HepG2 (cell line): ENCODE data around the gene CBX6. TPM values are rescaled to one million over a fixed set of nuclear protein-coding genes. Genes with fewer than 3 reads are reported as not detected.

Source experiments
- BRD4 ChIP-seq: sonication (generic); formaldehyde crosslinking; IDR thresholded peaks from 2 replicates; pipeline ENCODE4 v1.4.0; 2020; ENCODE audit warnings: missing genetic modification reagents
- CENPT ChIP-seq: sonication (generic); formaldehyde crosslinking; IDR thresholded peaks from 2 replicates; pipeline ENCODE4 v1.8.0; 2022; ENCODE audit warnings: low read depth, mild to moderate bottlenecking, moderate library complexity, missing genetic modification reagents
- ELF3 ChIP-seq: IDR thresholded peaks from 2 replicates; pipeline ENCODE4 v1.6.1; 2016; ENCODE audit warnings: missing genetic modification reagents, missing compliant biosample characterization
- FOXA1 ChIP-seq, 2 experiments: fragments of 450-650 bp in 1 of 2; sonication (generic) in 1 of 2; formaldehyde crosslinking in 1 of 2; IDR thresholded peaks; 2 replicates each; pipeline versions ENCODE4 v1.4.0 to v1.6.1; 2016 to 2020; ENCODE audit warnings: missing genetic modification reagents in 1 of 2
- FOXK1 ChIP-seq: sonication (generic); formaldehyde crosslinking; IDR thresholded peaks from 2 replicates; pipeline ENCODE4 v1.4.0; 2020; ENCODE audit warnings: low read depth, missing genetic modification reagents, borderline replicate concordance
- GPBP1L1 ChIP-seq: sonication (generic); formaldehyde crosslinking; IDR thresholded peaks from 2 replicates; pipeline ENCODE4 v1.5.0; 2020; ENCODE audit warnings: mild to moderate bottlenecking, missing genetic modification reagents
- HOXA5 ChIP-seq: sonication (generic); formaldehyde crosslinking; IDR thresholded peaks from 2 replicates; pipeline ENCODE4 v1.4.0; 2020; ENCODE audit warnings: missing genetic modification reagents
- KLF15 ChIP-seq: sonication (generic); formaldehyde crosslinking; IDR thresholded peaks from 2 replicates; pipeline ENCODE4 v1.8.1; 2023; ENCODE audit warnings: borderline replicate concordance, mild to moderate bottlenecking, inconsistent platforms, missing genetic modification reagents, mixed read lengths
- LCORL ChIP-seq, 2 experiments: fragments of 450-650 bp in 1 of 2; sonication (generic) in 1 of 2; formaldehyde crosslinking in 1 of 2; IDR thresholded peaks; 2 replicates each; pipeline versions ENCODE4 v1.5.0 to v1.6.1; 2017 to 2020; ENCODE audit warnings: antibody characterized with exemption in 1 of 2, missing genetic modification reagents in 1 of 2
- MAF1 ChIP-seq: sonication (generic); formaldehyde crosslinking; IDR thresholded peaks from 2 replicates; pipeline ENCODE4 v1.5.0; 2020; ENCODE audit warnings: missing genetic modification reagents, borderline replicate concordance
- MLX ChIP-seq: IDR thresholded peaks from 2 replicates; pipeline ENCODE4 v1.6.1; 2016
- PRMT3 ChIP-seq: sonication (generic); formaldehyde crosslinking; IDR thresholded peaks from 2 replicates; pipeline ENCODE4 v1.8.1; 2022; ENCODE audit warnings: low read depth, mild to moderate bottlenecking, moderate library complexity, missing genetic modification reagents, borderline replicate concordance
- RFX3 ChIP-seq: IDR thresholded peaks from 2 replicates; pipeline ENCODE4 v1.6.1; 2016; ENCODE audit warnings: missing biosample characterization, missing genetic modification reagents
- SALL1 ChIP-seq: sonication (generic); formaldehyde crosslinking; IDR thresholded peaks from 2 replicates; pipeline ENCODE4 v1.8.0; 2022; ENCODE audit warnings: mild to moderate bottlenecking, missing genetic modification reagents
- SNAPC5 ChIP-seq: sonication (generic); formaldehyde crosslinking; IDR thresholded peaks from 2 replicates; pipeline ENCODE4 v1.8.1; 2023; ENCODE audit warnings: mild to moderate bottlenecking, missing genetic modification reagents, borderline replicate concordance
- SOX5 ChIP-seq: IDR thresholded peaks from 2 replicates; pipeline ENCODE4 v1.6.1; 2016; ENCODE audit warnings: borderline replicate concordance
- STAT5B ChIP-seq: sonication (generic); formaldehyde crosslinking; IDR thresholded peaks from 2 replicates; pipeline ENCODE4 v1.4.0; 2020; ENCODE audit warnings: missing genetic modification reagents
- TP53 ChIP-seq: sonication (generic); formaldehyde crosslinking; conservative IDR thresholded peaks from 2 replicates; pipeline ENCODE4 v1.4.0; 2020; ENCODE audit warnings: missing genetic modification reagents
- WIZ ChIP-seq: sonication (generic); formaldehyde crosslinking; IDR thresholded peaks from 2 replicates; pipeline ENCODE4 v1.5.1; 2020; ENCODE audit warnings: mild to moderate bottlenecking, missing genetic modification reagents
- ZFX ChIP-seq: sonication (generic); formaldehyde crosslinking; IDR thresholded peaks from 2 replicates; pipeline ENCODE4 v1.4.0; 2020; ENCODE audit warnings: mild to moderate bottlenecking, low read depth, missing genetic modification reagents, moderate library complexity
- ZFY ChIP-seq: sonication (generic); formaldehyde crosslinking; IDR thresholded peaks from 2 replicates; pipeline ENCODE4 v1.4.0; 2020; ENCODE audit warnings: missing genetic modification reagents
- ZNF121 ChIP-seq: sonication (generic); formaldehyde crosslinking; IDR thresholded peaks from 2 replicates; pipeline ENCODE4 v1.5.0; 2020; ENCODE audit warnings: mild to moderate bottlenecking, missing genetic modification reagents
- ZNF33B ChIP-seq: sonication (generic); formaldehyde crosslinking; IDR thresholded peaks from 2 replicates; pipeline ENCODE4 v1.5.1; 2020; ENCODE audit warnings: mild to moderate bottlenecking, missing genetic modification reagents
- ZNF737 ChIP-seq: sonication (generic); formaldehyde crosslinking; IDR thresholded peaks from 2 replicates; pipeline ENCODE4 v1.5.0; 2020; ENCODE audit warnings: missing genetic modification reagents, mild to moderate bottlenecking, borderline replicate concordance
- polyA plus RNA-seq, 8 experiments: library from polyadenylated mRNA; depleted of rRNA in 3 of 8; stranded (reverse) in 7 of 8; unstranded in 1 of 8; fragments of >200 nt; fragmentation: Illumina TruSeq in 4 of 8; extraction: Trizol in 4 of 8; gene quantifications; 2 replicates each; pipeline versions ENCODE4 v1.2.1 to v1.2.3, GENCODE V29; 2011 to 2016; ENCODE audit warnings: low read depth in 4 of 8, missing spikeins in 1 of 8, mixed read lengths in 1 of 8; ENCODE audit not compliant: insufficient read depth in 1 of 8
- total RNA-seq, 5 experiments: library from RNA; depleted of rRNA; stranded (reverse); fragments of >200 nt; fragmentation: Illumina TruSeq; extraction: Trizol; gene quantifications; 2 replicates each; pipeline ENCODE4 v1.2.3, GENCODE V29; 2016; ENCODE audit warnings: low read depth in 1 of 5
- TF ChIP-seq, protein P1 (sequence below): IDR thresholded peaks from 2 replicates; pipeline ENCODE4 v1.6.1; 2018; ENCODE audit warnings: missing genetic modification reagents, mild to moderate bottlenecking, missing compliant biosample characterization

CBX6 gene
- total and polyA plus RNA-seq, 2 of the 13 experiments (the other 11 are each of a cell fraction or from before 2014, with no cell fraction given): 1.7 to 6.5 TPM

DNA sequence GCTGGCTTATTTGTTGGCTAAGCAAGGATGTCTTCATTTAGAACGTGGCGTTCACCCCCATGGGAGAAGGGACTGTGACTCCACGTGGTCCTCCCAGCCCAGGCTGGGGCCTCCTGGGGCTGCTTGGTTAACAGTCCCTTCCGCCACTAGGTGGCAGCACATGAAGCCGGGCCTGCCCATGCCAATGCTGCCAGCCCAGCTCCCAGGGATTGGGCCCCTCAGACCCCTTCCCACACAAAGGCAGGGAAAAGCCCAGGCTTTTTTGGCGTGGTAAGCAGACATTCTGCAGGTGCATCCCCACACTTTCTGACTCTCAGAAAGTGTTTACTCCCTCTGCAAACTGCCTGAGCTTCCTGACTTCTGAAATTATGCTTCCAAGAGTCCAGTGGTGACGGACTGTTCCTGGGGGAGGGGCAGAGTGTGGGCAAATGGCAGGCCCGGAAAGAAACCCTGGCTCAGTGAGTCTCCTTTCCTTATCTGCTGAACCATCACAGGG, 3.1 kb downstream of the CBX6 start (continued):
- no peak for TF ChIP-seq ELF3
- TF ChIP-seq SALL1 (CRISPR knock-in tag): peak; percentile 26; the same call in 1 of the 2 replicates
- TF ChIP-seq ZFX (CRISPR knock-in tag): peak; percentile 58
- TF ChIP-seq MLX (CRISPR knock-in tag): no peak
- no peak for TF ChIP-seq WIZ (CRISPR knock-in tag)
- TF ChIP-seq GPBP1L1 (CRISPR knock-in tag): no peak
- no peak for TF ChIP-seq RFX3 (CRISPR knock-in tag)
- no peak for TF ChIP-seq STAT5B (CRISPR knock-in tag)
- no peak for TF ChIP-seq TP53 (CRISPR knock-in tag)
- TF ChIP-seq SNAPC5 (CRISPR knock-in tag): no peak
- no peak for TF ChIP-seq ZNF33B (CRISPR knock-in tag)
- no peak for TF ChIP-seq LCORL (IDR thresholded peaks at IDR 0.05)
- no peak for TF ChIP-seq LCORL (CRISPR knock-in tag; IDR thresholded peaks at IDR 0.05)
- no peak for TF ChIP-seq ZNF737
- TF ChIP-seq BRD4: no peak
- TF ChIP-seq PRMT3: no peak
- TF ChIP-seq ZNF121: no peak
- TF ChIP-seq, protein P1, sequence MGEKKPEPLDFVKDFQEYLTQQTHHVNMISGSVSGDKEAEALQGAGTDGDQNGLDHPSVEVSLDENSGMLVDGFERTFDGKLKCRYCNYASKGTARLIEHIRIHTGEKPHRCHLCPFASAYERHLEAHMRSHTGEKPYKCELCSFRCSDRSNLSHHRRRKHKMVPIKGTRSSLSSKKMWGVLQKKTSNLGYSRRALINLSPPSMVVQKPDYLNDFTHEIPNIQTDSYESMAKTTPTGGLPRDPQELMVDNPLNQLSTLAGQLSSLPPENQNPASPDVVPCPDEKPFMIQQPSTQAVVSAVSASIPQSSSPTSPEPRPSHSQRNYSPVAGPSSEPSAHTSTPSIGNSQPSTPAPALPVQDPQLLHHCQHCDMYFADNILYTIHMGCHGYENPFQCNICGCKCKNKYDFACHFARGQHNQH: no peak
- no peak for TF ChIP-seq FOXA1 (IDR thresholded peaks at IDR 0.05)
- no peak for TF ChIP-seq FOXA1 (CRISPR knock-in tag; IDR thresholded peaks at IDR 0.05)
- no peak for TF ChIP-seq MAF1 (CRISPR knock-in tag)
- TF ChIP-seq SOX5 (CRISPR knock-in tag): no peak
- no peak for TF ChIP-seq KLF15
- no peak for TF ChIP-seq HOXA5 (CRISPR knock-in tag)
- TF ChIP-seq CENPT (CRISPR knock-in tag): no peak
- TF ChIP-seq ZFY: peak; percentile 42; the same call in 1 of the 2 replicates
- no peak for TF ChIP-seq FOXK1 (CRISPR knock-in tag)
